ENCODE data around the gene SPINK1. TPM values are rescaled to one million over a fixed set of nuclear protein-coding genes. Genes with fewer than 3 reads are reported as not detected.

SPINK1 gene
- total RNA-seq, 1 experiment from 2014 or later: 3.2 TPM

- Histone ChIP-seq H3K36me3 (replicated peaks; ENCODE audit: control insufficient read depth, insufficient read depth, low read length) (no peaks in the 10 kb centered on the region), H3K27me3 (ENCODE audit: control insufficient read depth, insufficient read depth, low read length) (no peaks in the 10 kb centered on the region), H3K4me3 (ENCODE audit: insufficient read depth, low read depth, low read length) (no peak overlapping the region)
- no peak for DNase-seq
Observed at GRCh38 chr5:147776989-147777388, 54.5 kb downstream of the SPINK1 start.

Other genes starting within 250 kb of the SPINK1 start
- gene JAKMIP2, start 48.9 kb downstream of the SPINK1 start, total RNA-seq (2014; rRNA removed; shearing (Covaris generic)): 0.94 and 1.7 TPM in 2 replicates
- gene SCGB3A2, start 47.0 kb upstream of the SPINK1 start, total RNA-seq (2014; rRNA removed; shearing (Covaris generic)): 42.0 and 51.2 TPM in 2 replicates
- not detected in 2 replicates for gene C5orf46, start 74.9 kb upstream of the SPINK1 start, total RNA-seq (2014; rRNA removed; shearing (Covaris generic))
- 0.83 and 2.0 TPM in 2 replicates for gene SPINK5, start 232.3 kb upstream of the SPINK1 start, total RNA-seq (2014; rRNA removed; shearing (Covaris generic))